Ecto neural progenitor cell (in vitro differentiated cells): ENCODE results near the gene ETV4.
"Not testable (repeated sequence)": the region's sequence is repeated elsewhere in the genome, so short reads cannot be mapped to it uniquely, and the experiment has no call there.

Source experiments
- DNase-seq: peaks from one replicate; pipeline ENCODE4 v3.0.0-alpha.2; 2018; ENCODE audit warnings: low spot score

Gene ETV4

DNA sequence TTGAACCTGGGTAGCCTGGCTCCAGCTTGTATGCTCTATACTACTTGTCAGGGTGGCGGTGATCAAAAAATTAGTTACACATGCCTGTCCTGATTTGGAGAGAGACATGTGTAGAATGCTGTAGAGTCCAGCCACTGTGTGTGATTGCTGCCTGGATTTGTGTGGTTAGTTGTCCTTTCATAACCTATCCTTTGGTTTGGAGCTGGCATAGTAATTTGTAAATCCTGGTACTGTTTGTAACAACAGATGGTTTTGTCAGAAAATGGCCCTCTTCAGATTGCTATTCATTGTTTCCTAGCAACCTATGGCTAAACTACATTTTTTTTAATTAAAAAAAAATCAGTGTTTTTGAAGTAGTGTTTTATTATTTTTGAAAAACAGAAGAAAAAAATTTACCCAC is 30.5 kb downstream of the ETV4 start:
- DNase-seq: no peak

- not testable (repeated sequence) for DNase-seq
Observed at GRCh38 chr17:43511199-43511598, 34.9 kb downstream of the ETV4 start.

GRCh38 chr17:43509440-43509839 is 36.7 kb downstream of the ETV4 start:
- DNase-seq: not testable (repeated sequence)

GRCh38 chr17:43490621-43491020 is 55.5 kb downstream of the ETV4 start:
- DNase-seq: no peak

DNA sequence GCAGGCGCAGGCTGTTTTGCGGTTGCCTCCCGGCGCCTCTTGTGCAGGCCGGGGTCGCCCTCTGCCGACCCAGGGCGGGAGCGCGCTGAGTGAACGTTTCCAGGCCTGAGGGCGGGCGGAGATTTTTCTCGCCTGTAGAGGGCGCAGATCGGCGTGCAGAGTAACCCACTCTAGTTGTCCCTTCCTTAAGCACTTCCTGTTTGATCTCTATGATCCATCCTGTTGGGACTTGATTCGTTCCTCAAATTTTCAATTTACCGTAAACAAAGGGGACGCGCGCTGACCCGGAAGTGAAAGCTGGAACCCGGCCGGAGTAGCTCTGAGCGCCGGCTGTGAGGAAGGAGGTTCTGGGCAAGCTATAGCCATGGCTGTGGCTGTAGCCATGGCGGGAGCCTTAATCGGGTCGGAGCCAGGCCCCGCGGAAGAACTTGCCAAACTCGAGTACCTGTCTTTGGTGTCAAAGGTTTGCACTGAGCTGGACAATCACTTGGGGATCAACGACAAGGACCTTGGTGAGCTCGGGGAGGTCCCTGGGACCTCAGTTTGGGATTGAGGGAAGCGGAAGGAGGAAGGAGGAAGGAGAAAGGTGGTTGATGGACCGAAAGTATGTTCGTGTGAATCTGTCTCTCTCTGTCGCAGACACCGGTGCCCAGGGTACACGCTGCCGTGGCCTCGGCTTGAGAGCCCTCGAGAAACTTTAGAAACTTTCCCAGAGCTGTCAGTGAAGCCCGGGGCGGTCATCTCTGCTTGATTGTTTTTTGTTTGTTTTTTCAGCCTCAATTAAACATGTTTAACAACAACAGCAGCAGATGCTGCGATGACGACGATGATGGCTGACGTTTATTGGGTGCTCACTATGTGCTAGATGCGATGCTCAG is 62.2 kb downstream of the ETV4 start, which contains the start of gene DHX8:
Gene DHX8, plus strand, starts transcription at position 302 of the 878 bp plus-strand sequence. Its CDS starts 63 bp downstream, at position 365.
- DNase-seq: peak; percentile 100

- no peak for DNase-seq
Observed at GRCh38 chr17:43482103-43483012, 63.8 kb downstream of the ETV4 start.

- no peak for DNase-seq
Observed at GRCh38 chr17:43479948-43480347, 66.2 kb downstream of the ETV4 start.
